Lower leg skin (tissue), 4 donors: ENCODE data around the gene PLGRKT. TPM values are rescaled to one million over a fixed set of nuclear protein-coding genes. Genes with fewer than 3 reads are reported as not detected.

Experiments
- DNase-seq, 2 donors: peaks; one replicate each; pipeline ENCODE4 v3.0.0-alpha.2; 2019; ENCODE audit warnings: low spot score in 2 of 2
- H3K4me3 ChIP-seq: fragments of 200-600 bp; sonication (generic); 2 replicates; pipeline ENCODE4 v1.5.1; 2017; ENCODE audit warnings: mild to moderate bottlenecking, low read depth; ENCODE audit not compliant: poor library complexity, severe bottlenecking
- POLR2A ChIP-seq, 2 donors: fragments of 450-650 bp; IDR thresholded peaks; one replicate each; pipeline ENCODE4 v1.6.1; 2016 to 2017; ENCODE audit warnings: antibody characterized with exemption in 2 of 2, mild to moderate bottlenecking in 1 of 2, moderate library complexity in 1 of 2
- WGBS, 2 donors: methylation state at CpG; one replicate each; pipeline ENCODE4 v1.1.5; 2018; 5-methylcytosine and 5-hydroxymethylcytosine counted together
- intact Hi-C: fragments of 100-400 bp; cut with DNase I; formaldehyde crosslinking; loops from one replicate; pipeline ENCODE4 v1.15.0; 2023; ENCODE audit warnings: low total_unique reads
- total RNA-seq, 4 donors: library from RNA; depleted of rRNA; stranded (reverse); fragments of >200 nt; gene quantifications; one replicate each; pipeline ENCODE4 v1.1.0, GENCODE V29; 2016
- TF ChIP-seq, protein P1 (sequence below), 3 donors: fragments of 450-650 bp; IDR thresholded peaks; one replicate each; pipeline ENCODE4 v1.5.1; 2016; ENCODE audit warnings: antibody characterized with exemption in 3 of 3, mild to moderate bottlenecking in 3 of 3, moderate library complexity in 2 of 3

The PLGRKT gene
- total RNA-seq, 4 donors from 2014 or later = 6.1 to 15.3 (median 9.1) TPM

DNA sequence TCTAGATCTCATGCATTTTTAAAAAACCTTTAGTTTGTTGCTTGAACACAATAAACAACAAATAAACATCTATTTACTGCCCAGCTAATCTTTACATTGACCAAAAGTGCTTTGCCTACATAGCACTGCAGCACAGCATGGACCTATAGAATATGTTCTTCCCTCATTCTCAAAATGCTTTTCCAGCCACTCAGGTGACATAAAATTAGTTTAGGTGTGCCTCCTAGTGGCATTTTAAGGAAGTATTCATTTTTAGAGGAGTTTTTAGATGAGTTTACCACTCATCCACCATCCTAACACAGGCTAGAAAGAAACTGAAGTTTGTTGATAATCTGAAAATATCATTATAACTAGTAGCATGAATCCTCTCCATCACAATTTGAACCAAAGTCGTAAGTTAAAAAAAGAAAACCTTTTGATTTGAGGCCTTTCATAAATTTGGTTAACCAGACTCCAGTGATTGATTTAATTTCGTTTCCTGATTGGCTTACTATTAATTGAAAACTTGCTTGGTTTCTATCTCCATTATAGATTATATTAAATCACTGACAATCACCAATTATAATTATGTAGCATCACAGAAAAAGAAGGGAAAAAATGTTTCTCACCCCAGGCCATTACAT, 12.6 kb downstream of the PLGRKT start:
- intact Hi-C loops = no loop called here
- no peak overlapping the region for H3K4me3 ChIP-seq
- no peak for DNase-seq
- TF ChIP-seq POLR2A (IDR thresholded peaks at IDR 0.05) = no peak
- TF ChIP-seq, protein P1, sequence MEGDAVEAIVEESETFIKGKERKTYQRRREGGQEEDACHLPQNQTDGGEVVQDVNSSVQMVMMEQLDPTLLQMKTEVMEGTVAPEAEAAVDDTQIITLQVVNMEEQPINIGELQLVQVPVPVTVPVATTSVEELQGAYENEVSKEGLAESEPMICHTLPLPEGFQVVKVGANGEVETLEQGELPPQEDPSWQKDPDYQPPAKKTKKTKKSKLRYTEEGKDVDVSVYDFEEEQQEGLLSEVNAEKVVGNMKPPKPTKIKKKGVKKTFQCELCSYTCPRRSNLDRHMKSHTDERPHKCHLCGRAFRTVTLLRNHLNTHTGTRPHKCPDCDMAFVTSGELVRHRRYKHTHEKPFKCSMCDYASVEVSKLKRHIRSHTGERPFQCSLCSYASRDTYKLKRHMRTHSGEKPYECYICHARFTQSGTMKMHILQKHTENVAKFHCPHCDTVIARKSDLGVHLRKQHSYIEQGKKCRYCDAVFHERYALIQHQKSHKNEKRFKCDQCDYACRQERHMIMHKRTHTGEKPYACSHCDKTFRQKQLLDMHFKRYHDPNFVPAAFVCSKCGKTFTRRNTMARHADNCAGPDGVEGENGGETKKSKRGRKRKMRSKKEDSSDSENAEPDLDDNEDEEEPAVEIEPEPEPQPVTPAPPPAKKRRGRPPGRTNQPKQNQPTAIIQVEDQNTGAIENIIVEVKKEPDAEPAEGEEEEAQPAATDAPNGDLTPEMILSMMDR (IDR thresholded peaks at IDR 0.05) = no peak
- 67 to 93% methylated on average over 2 of the region's 2 CpGs for WGBS, 2 donors

DNA sequence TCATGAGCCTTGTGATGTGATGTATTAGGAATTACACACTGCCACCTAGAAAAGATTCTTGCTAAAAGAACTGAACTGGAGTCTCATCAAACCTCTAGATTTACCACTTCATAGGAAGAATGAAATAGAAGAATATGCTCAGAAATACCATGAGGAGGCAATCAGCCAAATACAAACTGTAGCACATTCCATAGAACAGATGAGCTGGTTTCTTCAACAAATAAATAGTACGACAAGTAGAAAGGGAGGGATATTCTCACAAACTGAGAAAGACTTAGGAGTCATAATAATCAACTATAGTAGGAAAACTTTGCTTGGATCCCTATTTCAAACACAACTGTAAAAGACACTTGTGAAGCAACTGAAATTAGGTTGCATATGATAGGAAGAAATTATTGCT, 15.4 kb downstream of the PLGRKT start:
- no peak for TF ChIP-seq POLR2A (IDR thresholded peaks at IDR 0.05)
- TF ChIP-seq, protein P1 (IDR thresholded peaks at IDR 0.05) = no peak
- DNase-seq = no peak
- 94 to 97% methylated on average over 1 of the region's 1 CpG for WGBS, 2 donors
- H3K4me3 ChIP-seq = no peak overlapping the region
- intact Hi-C loops = no loop called here

DNA sequence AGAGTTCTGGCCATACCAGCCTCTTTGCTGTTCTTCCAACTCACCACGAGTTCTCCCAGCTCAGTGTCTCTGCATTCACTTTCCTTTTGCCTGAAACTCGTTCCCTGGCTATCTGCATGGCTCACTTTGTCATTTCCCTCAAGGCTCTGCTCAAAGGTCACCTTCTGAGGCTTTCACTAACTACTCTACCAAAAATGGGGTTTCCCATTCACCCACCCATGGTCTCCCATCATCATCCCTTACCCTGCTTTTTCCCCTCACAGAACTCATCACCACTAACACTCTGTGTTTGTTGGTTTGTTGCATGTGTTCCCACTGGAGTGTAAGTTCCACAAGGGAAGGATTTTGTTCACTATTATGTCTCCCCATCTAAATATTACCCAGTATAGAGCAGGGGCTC, 16.6 kb downstream of the PLGRKT start:
- intact Hi-C loops = no loop called here
- TF ChIP-seq, protein P1 (IDR thresholded peaks at IDR 0.05) = no peak
- TF ChIP-seq POLR2A (IDR thresholded peaks at IDR 0.05) = no peak
- WGBS, 2 donors = 82 to 98% methylated on average over 2 of the region's 2 CpGs

DNA sequence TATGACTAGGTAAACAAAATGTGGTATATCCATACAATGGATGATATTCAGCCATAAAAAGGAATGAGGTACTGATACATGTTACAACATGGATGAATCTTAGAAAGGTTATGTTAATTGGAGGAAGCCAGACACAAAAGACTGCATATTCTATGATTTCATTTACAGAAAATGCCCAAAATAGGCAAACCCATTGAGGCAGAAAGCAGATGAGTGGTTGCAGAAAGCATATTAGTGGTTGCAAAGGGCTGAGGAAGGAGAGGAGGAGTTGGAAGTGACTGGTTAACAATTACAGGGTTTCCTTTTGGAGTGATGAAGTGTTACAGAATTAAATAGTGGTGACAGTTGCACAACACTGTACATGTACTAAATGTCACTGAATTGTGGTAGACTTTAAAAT, 17.7 kb downstream of the PLGRKT start:
- TF ChIP-seq POLR2A (IDR thresholded peaks at IDR 0.05) = no peak
- TF ChIP-seq, protein P1 (IDR thresholded peaks at IDR 0.05) = no peak
- intact Hi-C loops = no loop called here
- no peak overlapping the region for H3K4me3 ChIP-seq
- DNase-seq = no peak

More for the DNA sequence above, 16.6 kb downstream of the PLGRKT start:
- DNase-seq = no peak
- H3K4me3 ChIP-seq = no peak overlapping the region

DNA sequence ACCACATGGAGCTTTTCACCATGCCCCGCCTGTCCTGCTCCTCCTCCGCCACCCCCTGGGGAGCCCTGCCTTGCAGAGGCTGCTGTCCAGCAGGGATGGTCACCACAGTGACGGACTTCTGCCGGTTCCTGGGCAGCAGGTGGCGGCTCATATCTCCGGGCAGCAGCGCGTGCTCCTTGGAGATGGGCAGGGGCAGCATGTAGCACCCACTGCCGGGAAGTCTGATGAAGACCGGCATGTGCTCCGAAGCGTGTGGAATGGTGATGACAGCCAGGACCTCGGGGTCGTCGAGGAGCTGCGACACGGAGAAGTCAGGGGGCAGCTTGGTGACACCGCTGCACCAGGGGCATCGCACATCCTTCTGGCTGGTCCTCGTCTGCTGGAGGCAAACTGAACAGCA, 19.2 kb downstream of the PLGRKT start:
- intact Hi-C loops = no loop called here
- no peak for DNase-seq
- no peak for TF ChIP-seq POLR2A (IDR thresholded peaks at IDR 0.05)
- TF ChIP-seq, protein P1 (IDR thresholded peaks at IDR 0.05) = no peak
- H3K4me3 ChIP-seq = no peak overlapping the region
- WGBS, 2 donors = 90 to 91% methylated on average over 17 to 20 of the region's 20 CpGs

DNA sequence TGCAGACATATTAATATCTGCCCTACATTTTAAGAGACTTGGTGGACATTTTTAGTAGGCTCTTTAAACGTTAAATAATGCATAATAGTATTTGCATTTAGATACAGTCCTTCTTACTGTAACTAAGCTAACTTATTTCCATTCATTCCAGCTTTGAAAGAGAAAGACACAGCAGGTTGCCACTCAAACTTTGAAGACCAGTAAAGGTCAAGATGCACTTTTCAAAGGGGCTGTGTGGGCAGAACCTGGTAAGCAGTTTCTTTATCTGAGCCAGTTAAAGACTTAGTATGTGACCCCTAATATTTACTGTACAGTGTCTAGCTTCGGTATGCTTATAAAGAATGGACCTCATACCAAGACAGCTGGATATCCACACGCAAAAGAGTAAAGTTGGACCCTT, 20.8 kb downstream of the PLGRKT start:
- H3K4me3 ChIP-seq = no peak overlapping the region
- WGBS, 2 donors = 72 to 75% methylated on average over 3 of the region's 3 CpGs
- no peak for TF ChIP-seq POLR2A (IDR thresholded peaks at IDR 0.05)
- TF ChIP-seq, protein P1 (IDR thresholded peaks at IDR 0.05) = no peak
- intact Hi-C loops = no loop called here
- no peak for DNase-seq
